ENCODE measurements around the gene SLC26A1.

- TF ChIP-seq SP1 (IDR thresholded peaks at IDR 0.05; ENCODE audit: low read depth): no peak
- no peak for TF ChIP-seq CTCF (IDR thresholded peaks at IDR 0.05 in 2 of 3, conservative IDR thresholded peaks at IDR 0.05 in 1 of 3; ENCODE audit: borderline replicate concordance in 1 of 3, insufficient read depth in 1 of 3, low read depth in 2 of 3, low read length in 2 of 3)
- TF ChIP-seq MAX (IDR thresholded peaks at IDR 0.05): no peak
- no peak for TF ChIP-seq CBX3 (IDR thresholded peaks at IDR 0.05; ENCODE audit: low read depth)
- TF ChIP-seq POLR2A (IDR thresholded peaks at IDR 0.05; ENCODE audit: borderline replicate concordance, extremely low read depth, insufficient read depth, insufficient read length): no peak
- TF ChIP-seq RAD21 (IDR thresholded peaks at IDR 0.05; ENCODE audit: low read depth): no peak
- no peak for TF ChIP-seq EZH2 (IDR thresholded peaks at IDR 0.05)
- no peak for TF ChIP-seq JUND (IDR thresholded peaks at IDR 0.05)
- TF ChIP-seq REST (IDR thresholded peaks at IDR 0.05; ENCODE audit: low read depth): no peak
- no peak for TF ChIP-seq ZBTB33 (IDR thresholded peaks at IDR 0.05; ENCODE audit: extremely low read depth, insufficient replicate concordance, low read length)
- no peak for TF ChIP-seq FOSL1 (IDR thresholded peaks at IDR 0.05; ENCODE audit: low read depth)
- TF ChIP-seq POLR2AphosphoS5 (IDR thresholded peaks at IDR 0.05; ENCODE audit: low read depth, low read length): no peak
Observed at GRCh38 chr4:958696-959337, 34.4 kb downstream of the SLC26A1 start.
